ENCODE data around the gene GRM6.

DNA sequence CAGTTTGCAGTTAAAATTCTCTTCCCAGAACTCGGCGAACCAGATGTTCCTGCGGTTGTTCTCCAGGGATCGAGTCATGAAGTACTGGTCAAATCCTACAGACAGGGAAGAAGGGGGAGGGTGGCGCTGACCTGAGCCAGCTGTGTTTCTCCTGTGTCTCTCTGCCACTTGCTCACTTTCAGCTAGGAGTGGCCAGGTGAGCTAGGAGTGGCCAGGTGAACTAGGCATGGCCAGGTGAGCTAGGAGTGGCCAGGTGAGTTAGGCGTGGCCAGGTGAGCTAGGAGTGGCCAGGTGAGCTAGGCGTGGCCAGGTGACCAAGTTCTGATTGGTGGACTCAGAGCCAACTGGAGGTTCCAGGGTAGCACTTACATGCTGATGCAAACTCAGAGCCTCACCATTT lies 5.8 kb downstream of the GRM6 start:
- TF ChIP-seq, protein P1, sequence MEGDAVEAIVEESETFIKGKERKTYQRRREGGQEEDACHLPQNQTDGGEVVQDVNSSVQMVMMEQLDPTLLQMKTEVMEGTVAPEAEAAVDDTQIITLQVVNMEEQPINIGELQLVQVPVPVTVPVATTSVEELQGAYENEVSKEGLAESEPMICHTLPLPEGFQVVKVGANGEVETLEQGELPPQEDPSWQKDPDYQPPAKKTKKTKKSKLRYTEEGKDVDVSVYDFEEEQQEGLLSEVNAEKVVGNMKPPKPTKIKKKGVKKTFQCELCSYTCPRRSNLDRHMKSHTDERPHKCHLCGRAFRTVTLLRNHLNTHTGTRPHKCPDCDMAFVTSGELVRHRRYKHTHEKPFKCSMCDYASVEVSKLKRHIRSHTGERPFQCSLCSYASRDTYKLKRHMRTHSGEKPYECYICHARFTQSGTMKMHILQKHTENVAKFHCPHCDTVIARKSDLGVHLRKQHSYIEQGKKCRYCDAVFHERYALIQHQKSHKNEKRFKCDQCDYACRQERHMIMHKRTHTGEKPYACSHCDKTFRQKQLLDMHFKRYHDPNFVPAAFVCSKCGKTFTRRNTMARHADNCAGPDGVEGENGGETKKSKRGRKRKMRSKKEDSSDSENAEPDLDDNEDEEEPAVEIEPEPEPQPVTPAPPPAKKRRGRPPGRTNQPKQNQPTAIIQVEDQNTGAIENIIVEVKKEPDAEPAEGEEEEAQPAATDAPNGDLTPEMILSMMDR (conservative IDR thresholded peaks at IDR 0.05): no peak
- TF ChIP-seq EZH2 (IDR thresholded peaks at IDR 0.05; ENCODE audit: low read depth): no peak
